ENCODE results near the gene IFNGR2. TPM values are rescaled to one million over a fixed set of nuclear protein-coding genes. Genes with fewer than 3 reads are reported as not detected.

Gene IFNGR2
- total RNA-seq, 1 donor from 2014 or later, result 40.5 TPM

GRCh38 chr21:33421713-33422393, 18.6 kb downstream of the IFNGR2 start:
- no peak for DNase-seq (ENCODE audit: low read depth, low spot score)
- TF ChIP-seq CTCF (conservative IDR thresholded peaks at IDR 0.05), result no peak
- Mint-ChIP-seq H3K36me3 (ENCODE audit: low read depth) (peaks cover 15% of the 10 kb centered on the region), H3K4me3 (no peak overlapping the region), H3K27ac (ENCODE audit: unreplicated experiment) (peak overlapping the region; percentile 94), H3K4me1 (peaks cover 10% of the 10 kb centered on the region), H3K9me3 (no peaks in the 10 kb centered on the region), H3K27me3 (ENCODE audit: low read depth) (no peaks in the 10 kb centered on the region)

GRCh38 chr21:33424214-33424613, 21.0 kb downstream of the IFNGR2 start:
- Mint-ChIP-seq H3K27me3 (ENCODE audit: low read depth) (no peaks in the 10 kb centered on the region), H3K27ac (ENCODE audit: unreplicated experiment) (no peak overlapping the region), H3K36me3 (ENCODE audit: low read depth) (peaks cover 21% of the 10 kb centered on the region), H3K4me3 (no peak overlapping the region), H3K4me1 (peaks cover 4% of the 10 kb centered on the region), H3K9me3 (no peaks in the 10 kb centered on the region)
- no peak for DNase-seq (ENCODE audit: low read depth, low spot score)
- no peak for TF ChIP-seq CTCF (conservative IDR thresholded peaks at IDR 0.05)

GRCh38 chr21:33425825-33426224, 22.6 kb downstream of the IFNGR2 start:
- Mint-ChIP-seq H3K27ac (ENCODE audit: unreplicated experiment) (no peak overlapping the region), H3K9me3 (no peaks in the 10 kb centered on the region), H3K4me3 (no peak overlapping the region), H3K36me3 (ENCODE audit: low read depth) (peaks cover 21% of the 10 kb centered on the region), H3K27me3 (ENCODE audit: low read depth) (no peaks in the 10 kb centered on the region), H3K4me1 (no peaks in the 10 kb centered on the region)
- no peak for TF ChIP-seq CTCF (conservative IDR thresholded peaks at IDR 0.05)
- DNase-seq (ENCODE audit: low read depth, low spot score), result no peak

GRCh38 chr21:33427051-33427450, 23.8 kb downstream of the IFNGR2 start:
- H3K4me3 Mint-ChIP-seq, result no peak overlapping the region
- no peaks in the 10 kb centered on the region for H3K27me3 Mint-ChIP-seq (ENCODE audit: low read depth)
- no peaks in the 10 kb centered on the region for H3K4me1 Mint-ChIP-seq
- no peak overlapping the region for H3K27ac Mint-ChIP-seq (ENCODE audit: unreplicated experiment)
- TF ChIP-seq CTCF (conservative IDR thresholded peaks at IDR 0.05), result no peak
- no peaks in the 10 kb centered on the region for H3K9me3 Mint-ChIP-seq
- DNase-seq (ENCODE audit: low read depth, low spot score), result no peak
- peaks cover 15% of the 10 kb centered on the region for H3K36me3 Mint-ChIP-seq (ENCODE audit: low read depth)

- DNase-seq (ENCODE audit: low read depth, low spot score), result no peak
- Mint-ChIP-seq H3K36me3 (ENCODE audit: low read depth) (peaks cover 17% of the 10 kb centered on the region), H3K27ac (ENCODE audit: unreplicated experiment) (no peak overlapping the region), H3K4me3 (no peak overlapping the region), H3K9me3 (no peaks in the 10 kb centered on the region), H3K4me1 (no peaks in the 10 kb centered on the region), H3K27me3 (ENCODE audit: low read depth) (no peaks in the 10 kb centered on the region)
- TF ChIP-seq CTCF (conservative IDR thresholded peaks at IDR 0.05), result no peak
Observed at GRCh38 chr21:33428669-33429068, 25.5 kb downstream of the IFNGR2 start.
